Anterior cingulate cortex (tissue), 58 donors: ENCODE results near the gene SERP1.
"Not testable (repeated sequence)": the region's sequence is repeated elsewhere in the genome, so short reads cannot be mapped to it uniquely, and the experiment has no call there.

ENCODE experiments used
- DNase-seq, 58 donors: peaks; one replicate each; lab custom pipeline; 2025; lab: John Stamatoyannopoulos, UW

Gene SERP1

GRCh38 chr3:150540297-150540696 is 6.0 kb downstream of the SERP1 start:
- no peak for DNase-seq

- no peak for DNase-seq
Observed at GRCh38 chr3:150538324-150539208, 7.7 kb downstream of the SERP1 start.

DNA sequence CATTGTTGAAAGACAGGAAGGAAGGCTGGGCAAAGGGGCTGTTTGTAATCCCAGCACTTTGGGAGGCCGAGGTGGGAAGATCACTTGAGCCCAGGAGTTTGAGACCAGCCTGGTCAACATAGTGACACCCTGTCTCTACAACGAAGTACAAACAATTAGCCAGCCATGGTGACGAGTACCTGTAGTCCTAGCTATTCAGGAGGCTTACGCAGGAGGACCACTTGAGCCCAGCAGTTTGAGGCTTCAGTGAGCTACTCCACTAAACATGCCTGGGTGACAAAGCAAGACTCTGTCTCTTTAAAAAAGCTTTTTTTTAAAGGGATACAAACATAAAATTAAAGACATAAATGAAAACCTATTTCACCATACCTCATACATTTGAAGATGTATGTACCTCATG is 11.1 kb downstream of the SERP1 start:
- no peak for DNase-seq

- DNase-seq: no peak
Observed at GRCh38 chr3:150531775-150532174, 14.5 kb downstream of the SERP1 start.

DNA sequence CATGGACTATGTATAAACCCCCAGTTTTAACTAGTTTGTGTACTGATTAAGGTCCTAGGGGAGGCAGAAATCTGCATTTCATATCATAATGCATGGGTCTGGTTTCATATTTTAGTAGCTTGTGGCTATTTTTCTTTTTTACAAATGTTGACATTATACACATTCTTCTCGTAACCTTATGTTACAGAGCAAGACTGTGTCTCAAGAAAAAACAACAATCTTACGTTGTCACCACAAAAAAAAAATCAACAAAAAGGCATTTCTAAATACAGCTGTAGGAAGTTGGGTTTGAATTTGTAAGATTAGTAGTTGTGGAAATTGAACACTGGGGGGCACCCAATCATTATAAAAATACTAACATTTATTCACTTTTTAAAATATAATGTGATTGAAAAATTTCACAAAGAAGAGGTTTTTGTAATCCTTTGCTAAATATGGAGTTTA is 17.9 kb downstream of the SERP1 start:
- DNase-seq: no peak

DNA sequence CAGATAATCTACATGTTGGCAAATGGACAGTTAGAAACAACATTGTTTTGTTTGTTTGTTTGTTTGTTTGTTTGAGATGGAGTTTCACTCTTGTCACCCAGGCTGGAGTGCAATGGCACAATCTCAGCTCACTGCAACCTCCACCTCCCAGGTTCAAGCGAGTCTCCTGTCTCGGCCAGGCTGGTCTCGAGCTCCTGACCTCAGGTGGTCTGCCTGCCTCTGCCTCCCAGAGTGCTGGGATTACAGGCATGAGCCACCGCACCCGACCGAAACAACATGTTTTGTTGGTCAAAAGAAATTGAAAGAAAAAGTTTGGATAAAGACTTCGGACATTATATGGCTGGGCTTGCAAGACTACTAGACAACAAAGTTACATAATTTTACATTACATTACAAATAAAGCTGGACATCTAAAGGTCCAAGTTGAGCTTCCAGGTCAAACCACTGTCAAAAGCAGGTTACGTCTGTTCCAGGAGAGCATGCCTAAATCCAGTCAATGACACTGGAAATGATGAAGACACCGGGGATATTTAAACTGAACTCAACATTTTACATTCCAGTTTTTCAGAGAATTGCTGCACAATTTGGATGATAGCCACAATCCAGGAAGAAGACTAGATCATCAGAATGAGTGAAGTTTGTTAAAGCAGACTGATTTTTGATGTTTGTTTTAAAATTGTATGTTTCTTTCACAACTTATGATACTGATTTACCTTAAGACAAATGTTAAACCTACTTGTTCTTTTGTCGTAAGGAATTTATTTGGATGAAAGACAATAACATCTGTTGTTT is 18.6 kb downstream of the SERP1 start:
- no peak for DNase-seq

GRCh38 chr3:150523538-150523937 is 22.8 kb downstream of the SERP1 start:
- no peak for DNase-seq

- DNase-seq: no peak
Observed at GRCh38 chr3:150521463-150521862, 24.8 kb downstream of the SERP1 start.

DNA sequence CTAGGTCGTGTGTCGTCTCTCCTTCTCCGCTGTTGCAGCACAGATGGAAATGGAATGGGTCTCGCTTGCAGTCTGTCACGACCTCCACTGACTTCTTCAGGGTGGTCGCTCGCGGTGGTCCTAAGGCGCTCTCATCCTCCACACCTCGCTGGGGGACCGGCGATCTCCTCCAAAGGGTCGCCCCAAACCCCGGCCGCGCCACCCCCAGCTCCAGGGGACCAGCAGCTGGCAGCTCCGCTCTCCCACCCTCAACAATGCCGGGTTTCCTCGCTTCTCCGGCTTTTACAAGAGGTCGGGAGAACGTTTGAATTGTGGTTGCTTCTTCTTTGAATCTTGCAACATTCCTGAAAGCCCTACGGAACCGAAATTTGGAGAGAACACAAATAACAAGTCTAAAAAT is 25.9 kb downstream of the SERP1 start:
- DNase-seq: no peak

GRCh38 chr3:150519026-150519425 is 27.3 kb downstream of the SERP1 start:
- no peak for DNase-seq

DNA sequence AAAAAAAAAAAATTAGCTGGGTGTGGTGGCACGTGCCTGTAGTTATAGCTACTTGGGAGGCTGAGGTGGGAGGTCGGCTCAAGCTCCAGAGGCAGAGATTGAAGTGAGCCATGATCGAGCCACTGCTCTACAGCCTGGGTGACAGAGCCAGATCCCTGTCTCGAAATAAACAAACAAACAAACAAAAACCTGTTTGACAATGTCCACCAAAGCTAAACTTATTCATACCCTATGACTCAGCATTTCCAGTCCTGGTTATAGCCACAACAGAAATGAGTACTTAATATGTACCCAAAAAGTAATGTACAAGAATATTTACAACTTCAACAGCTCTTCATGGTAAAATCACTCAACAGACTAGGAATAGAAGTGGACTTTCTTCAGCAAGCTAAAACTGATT is 31.1 kb downstream of the SERP1 start:
- no peak for DNase-seq

DNA sequence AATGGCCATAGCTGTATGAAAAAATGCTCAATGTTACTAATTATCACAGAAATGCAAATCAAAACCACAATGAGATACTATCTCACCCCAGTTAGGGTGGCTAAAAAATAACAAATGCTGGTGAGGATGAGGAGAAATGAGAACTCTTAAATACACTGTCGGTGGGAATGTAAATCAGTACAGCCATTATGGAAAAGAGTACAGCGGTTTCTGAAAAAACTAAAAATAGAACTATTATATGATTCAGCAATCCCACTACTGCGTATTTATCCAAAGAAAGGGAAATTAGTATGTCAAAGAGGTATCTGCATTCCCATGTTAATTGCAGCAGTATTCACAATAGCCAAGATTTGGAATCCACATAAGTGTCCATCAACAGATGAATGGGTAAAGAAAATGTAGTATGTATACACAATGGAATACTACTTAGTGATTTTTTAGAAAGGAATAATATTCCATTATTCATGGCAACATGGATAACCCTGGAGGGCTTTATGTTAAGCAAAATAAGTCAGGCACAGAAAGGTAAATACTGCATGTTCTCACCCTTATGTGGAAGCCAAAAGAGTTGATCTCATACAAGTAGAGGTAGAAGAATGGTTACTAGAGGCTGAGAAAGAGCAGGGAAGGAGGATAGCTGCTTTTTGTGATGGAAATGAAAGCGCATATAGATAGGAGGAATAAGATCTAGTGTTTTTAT is 35.0 kb downstream of the SERP1 start:
- no peak for DNase-seq

DNA sequence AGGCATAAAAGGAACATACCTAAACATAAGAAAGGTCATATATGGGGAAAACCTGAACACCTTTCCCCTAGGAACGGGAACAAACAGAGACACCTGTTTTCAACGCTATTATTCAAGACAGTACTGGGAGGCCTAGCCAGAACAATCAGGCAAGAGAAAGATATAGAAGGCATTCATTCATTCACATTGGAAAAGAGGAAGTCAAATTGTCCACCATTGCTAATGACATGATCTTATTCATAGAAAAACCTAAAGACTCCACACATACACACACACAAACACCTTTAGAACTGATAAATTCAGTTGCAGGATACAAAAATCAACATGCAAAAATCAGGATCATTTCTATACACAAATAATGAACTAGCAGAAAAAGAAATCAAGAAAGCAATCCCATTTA is 36.5 kb downstream of the SERP1 start:
- DNase-seq: no peak

DNA sequence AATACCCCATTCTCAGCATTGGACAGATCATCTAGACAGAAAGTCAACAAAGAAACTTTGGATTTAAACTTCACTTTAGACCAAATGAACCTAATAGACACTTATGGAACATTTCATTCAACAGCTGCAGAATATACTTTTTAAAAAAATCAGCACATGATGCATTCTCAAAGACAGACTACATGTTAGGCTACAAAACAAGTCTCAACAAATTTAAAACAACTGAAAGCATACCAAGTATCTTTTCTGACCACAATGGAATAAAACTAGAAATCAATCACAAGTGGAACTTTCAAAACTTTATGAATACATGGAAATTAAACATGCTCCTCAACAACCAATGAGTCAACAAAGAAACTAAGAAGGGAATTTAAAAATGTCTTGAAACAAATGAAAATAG is 37.9 kb downstream of the SERP1 start:
- DNase-seq: no peak

GRCh38 chr3:150504483-150504882 is 41.8 kb downstream of the SERP1 start:
- DNase-seq: no peak

- no peak for DNase-seq
Observed at GRCh38 chr3:150503402-150504099, 42.7 kb downstream of the SERP1 start.

GRCh38 chr3:150500960-150501359 is 45.3 kb downstream of the SERP1 start:
- not testable (repeated sequence) for DNase-seq

DNA sequence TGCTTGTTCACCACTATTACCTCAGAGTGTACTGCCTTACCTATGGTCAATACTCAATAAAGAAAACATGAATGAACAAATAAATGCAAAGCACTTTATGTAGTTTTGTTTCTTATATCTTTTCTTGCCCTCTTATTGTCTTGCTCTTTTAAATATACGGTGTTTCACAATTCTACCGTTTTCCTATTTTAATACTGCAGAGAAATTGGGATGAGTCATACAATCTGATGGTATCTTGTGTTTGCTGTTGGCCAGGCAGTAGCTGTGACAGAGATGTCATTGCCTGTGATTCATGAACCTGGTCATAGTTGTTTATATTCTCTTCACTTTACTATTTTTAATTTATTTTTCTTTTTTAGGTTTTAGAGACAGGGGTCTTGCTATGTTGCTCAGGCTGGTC is 48.3 kb downstream of the SERP1 start:
- no peak for DNase-seq

GRCh38 chr3:150495563-150496168 is 50.6 kb downstream of the SERP1 start:
- peak in 1 of 58 donors; percentile 19 for DNase-seq

- DNase-seq: peak in 3 of 58 donors; percentile 1 to 4 (median 3)
Observed at GRCh38 chr3:150495149-150495548, 51.1 kb downstream of the SERP1 start.
